ENCODE data around the gene DIPK2B. TPM values are rescaled to one million over a fixed set of nuclear protein-coding genes. Genes with fewer than 3 reads are reported as not detected.

Gene DIPK2B
- 13.2 TPM for total RNA-seq
- long read RNA-seq, full-length matches to known transcripts: 22 of 31 reads
- long read RNA-seq, partial matches to known transcripts: 7 of 31 reads
- long read RNA-seq, other reads (novel, unspliced or antisense): 2 of 31 reads

GRCh38 chrX:45200741-45201234 is at the start of gene DIPK2B:
TSS of gene DIPK2B (minus strand) at chrX:45200876. CDS start at chrX:45200826, 50 bp downstream.
- peak; percentile 16 for DNase-seq
- intact Hi-C loops (cut with micrococcal nuclease): no loop called here
- Histone ChIP-seq H3K27me3 (ENCODE audit: low read depth) (no peaks in the 10 kb centered on the region), H3K9me3 (replicated peaks) (peaks cover 2% of the 10 kb centered on the region), H3K4me1 (no peaks in the 10 kb centered on the region), H3K36me3 (no peaks in the 10 kb centered on the region), H3K27ac (replicated peaks) (peak within 1 kb of the TSS; percentile 82), H3K4me3 (peak within 1 kb of the TSS; percentile 60)
- no peak for TF ChIP-seq CTCF (IDR thresholded peaks at IDR 0.05; ENCODE audit: borderline replicate concordance)

- Histone ChIP-seq H3K4me1 (no peaks in the 10 kb centered on the region), H3K4me3 (no peak overlapping the region), H3K9me3 (replicated peaks) (no peaks in the 10 kb centered on the region), H3K27ac (replicated peaks) (no peak overlapping the region), H3K36me3 (no peaks in the 10 kb centered on the region), H3K27me3 (ENCODE audit: low read depth) (no peaks in the 10 kb centered on the region)
- intact Hi-C loops (cut with micrococcal nuclease): no loop called here
- no peak for DNase-seq
- TF ChIP-seq CTCF (IDR thresholded peaks at IDR 0.05; ENCODE audit: borderline replicate concordance): no peak
These were observed 39.6 kb upstream of the DIPK2B start for GRCh38 chrX:45240301-45240700.

- TF ChIP-seq CTCF (IDR thresholded peaks at IDR 0.05; ENCODE audit: borderline replicate concordance): no peak
These were observed 37.8 kb upstream of the DIPK2B start for GRCh38 chrX:45238489-45238888.

GRCh38 chrX:45233531-45233930 is 32.9 kb upstream of the DIPK2B start:
- intact Hi-C loops (cut with micrococcal nuclease): no loop called here
- Histone ChIP-seq H3K4me1 (no peaks in the 10 kb centered on the region), H3K36me3 (no peaks in the 10 kb centered on the region), H3K27ac (replicated peaks) (no peak overlapping the region), H3K9me3 (replicated peaks) (no peaks in the 10 kb centered on the region), H3K27me3 (ENCODE audit: low read depth) (no peaks in the 10 kb centered on the region), H3K4me3 (no peak overlapping the region)
- TF ChIP-seq CTCF (IDR thresholded peaks at IDR 0.05; ENCODE audit: borderline replicate concordance): no peak
- no peak for DNase-seq

More at GRCh38 chrX:45238489-45238888, 37.8 kb upstream of the DIPK2B start:
- Histone ChIP-seq H3K4me3 (no peak overlapping the region), H3K9me3 (replicated peaks) (no peaks in the 10 kb centered on the region), H3K27me3 (ENCODE audit: low read depth) (no peaks in the 10 kb centered on the region), H3K27ac (replicated peaks) (no peak overlapping the region), H3K36me3 (no peaks in the 10 kb centered on the region), H3K4me1 (no peaks in the 10 kb centered on the region)
- no peak for DNase-seq
- intact Hi-C loops (cut with micrococcal nuclease): no loop called here

GRCh38 chrX:45232139-45232538 is 31.5 kb upstream of the DIPK2B start:
- Histone ChIP-seq H3K36me3 (no peaks in the 10 kb centered on the region), H3K9me3 (replicated peaks) (no peaks in the 10 kb centered on the region), H3K4me1 (no peaks in the 10 kb centered on the region), H3K27me3 (ENCODE audit: low read depth) (no peaks in the 10 kb centered on the region), H3K4me3 (no peak overlapping the region), H3K27ac (replicated peaks) (no peak overlapping the region)
- intact Hi-C loops (cut with micrococcal nuclease): no loop called here
- no peak for DNase-seq
- TF ChIP-seq CTCF (IDR thresholded peaks at IDR 0.05; ENCODE audit: borderline replicate concordance): no peak

Data from left ventricle myocardium inferior (tissue), 1 donor.